ENCODE measurements around the gene GPN2. TPM values are rescaled to one million over a fixed set of nuclear protein-coding genes. Genes with fewer than 3 reads are reported as not detected.
"Not testable (repeated sequence)": the region's sequence is repeated elsewhere in the genome, so short reads cannot be mapped to it uniquely, and the experiment has no call there.

The GPN2 gene
- polyA plus RNA-seq, 3 donors: 8.3 to 15.9 (median 9.6) TPM

- Histone ChIP-seq H3K4me2 (replicated peaks; ENCODE audit: extremely low read depth, low read length, poor library complexity, severe bottlenecking) (no peak overlapping the region), H3K4me3 (replicated peaks in 1 of 3; ENCODE audit: low read depth in 2 of 3, low read length in 3 of 3) (no peak overlapping the region), H3K9me3 (replicated peaks in 1 of 2; ENCODE audit: control insufficient read depth in 1 of 2, insufficient read depth in 1 of 2, low read length in 2 of 2) (no peaks in the 10 kb centered on the region), H3K36me3 (replicated peaks in 1 of 2; ENCODE audit: control insufficient read depth in 1 of 2, insufficient read depth in 2 of 2, low read length in 2 of 2) (peaks cover 21 to 44% of the 10 kb centered on the region in 2 donors), H2AFZ (ENCODE audit: insufficient read depth, low read depth, low read length, poor library complexity, severe bottlenecking) (no peak overlapping the region), H3K79me2 (ENCODE audit: insufficient read depth, low read length) (no peaks in the 10 kb centered on the region), H3K4me1 (ENCODE audit: control insufficient read depth in 1 of 2, insufficient read depth in 2 of 2, low read length in 2 of 2) (no peaks in the 10 kb centered on the region), H4K20me1 (ENCODE audit: insufficient read depth, low read length) (peaks cover 19% of the 10 kb centered on the region), H3K9ac (ENCODE audit: insufficient read depth, low read length, poor library complexity, severe bottlenecking) (no peak overlapping the region), H3K27ac (ENCODE audit: low read depth in 1 of 2, low read length in 2 of 2) (no peak overlapping the region), H3K27me3 (ENCODE audit: control insufficient read depth in 2 of 2, insufficient read depth in 2 of 2, low read length in 2 of 2) (no peaks in the 10 kb centered on the region)
- Mint-ChIP-seq H3K4me1 (no peaks in the 10 kb centered on the region), H3K9me3 (no peaks in the 10 kb centered on the region), H3K27me3 (ENCODE audit: low read depth in 3 of 3) (peaks cover 0 to 2% (median 0%) of the 10 kb centered on the region in 3 donors), H3K4me3 (no peak overlapping the region), H3K27ac (no peak overlapping the region), H3K36me3 (peaks cover 21 to 46% of the 10 kb centered on the region in 2 donors)
- no peak for DNase-seq
- intact Hi-C loops (cut with micrococcal nuclease): loop anchor here (5.0 to 10.0 kb wide), 5 partner anchors 63 to 380 kb away; no protein-coding TSS in a partner anchor
- WGBS (ENCODE audit: insufficient coverage): 80% methylated on average over 1 of the region's 4 CpGs
- TF ChIP-seq CTCF (IDR thresholded peaks at IDR 0.05): no peak
Observed at GRCh38 chr1:26874896-26875295, 15.2 kb downstream of the GPN2 start.

GRCh38 chr1:26873097-26873496, 17.0 kb downstream of the GPN2 start:
- H3K4me1 ChIP-seq (ENCODE audit: control insufficient read depth in 1 of 2, insufficient read depth in 2 of 2, low read length in 2 of 2); DNase-seq; H3K4me2 ChIP-seq (replicated peaks; ENCODE audit: extremely low read depth, low read length, poor library complexity, severe bottlenecking); H3K27me3 Mint-ChIP-seq (ENCODE audit: low read depth in 3 of 3); H3K4me3 Mint-ChIP-seq; H3K4me1 Mint-ChIP-seq; H3K9ac ChIP-seq (ENCODE audit: insufficient read depth, low read length, poor library complexity, severe bottlenecking); H3K27ac ChIP-seq (ENCODE audit: low read depth in 1 of 2, low read length in 2 of 2); H3K4me3 ChIP-seq (replicated peaks in 1 of 3; ENCODE audit: low read depth in 2 of 3, low read length in 3 of 3); H4K20me1 ChIP-seq (ENCODE audit: insufficient read depth, low read length); H2AFZ ChIP-seq (ENCODE audit: insufficient read depth, low read depth, low read length, poor library complexity, severe bottlenecking); H3K9me3 Mint-ChIP-seq; H3K79me2 ChIP-seq (ENCODE audit: insufficient read depth, low read length); H3K9me3 ChIP-seq (replicated peaks in 1 of 2; ENCODE audit: control insufficient read depth in 1 of 2, insufficient read depth in 1 of 2, low read length in 2 of 2); H3K27me3 ChIP-seq (ENCODE audit: control insufficient read depth in 2 of 2, insufficient read depth in 2 of 2, low read length in 2 of 2); H3K27ac Mint-ChIP-seq: not testable (repeated sequence)
- H3K36me3 ChIP-seq (replicated peaks in 1 of 2; ENCODE audit: control insufficient read depth in 1 of 2, insufficient read depth in 2 of 2, low read length in 2 of 2): peaks cover 7 to 27% of the 10 kb centered on the region in 2 donors
- no CpG with 5 or more reads among the region's 2 CpGs for WGBS (ENCODE audit: insufficient coverage)
- H3K36me3 Mint-ChIP-seq: peaks cover 9 to 31% of the 10 kb centered on the region in 2 donors
- intact Hi-C loops (cut with micrococcal nuclease): loop anchor here (10.0 kb wide), 2 partner anchors 268 to 378 kb away; no protein-coding TSS in a partner anchor
